LNCaP clone FGC (cell line): ENCODE measurements around the gene CALHM6.
"Not testable (repeated sequence)": the region's sequence is repeated elsewhere in the genome, so short reads cannot be mapped to it uniquely, and the experiment has no call there.

Experiments
- DNase-seq: peaks from one replicate; pipeline ENCODE4 v3.0.0-alpha.2; 2011; ENCODE audit warnings: low read depth
- H3K4me3 ChIP-seq: 2 replicates; pipeline ENCODE4 v1.5.1; 2011; ENCODE audit warnings: mild to moderate bottlenecking, low read depth, low read length, control low read depth
- TF ChIP-seq, protein P1 (sequence below): IDR thresholded peaks from 2 replicates; pipeline ENCODE4 v1.5.1; 2012; ENCODE audit warnings: mild to moderate bottlenecking; ENCODE audit not compliant: control insufficient read depth, insufficient read depth; ENCODE audit errors: extremely low read depth

CALHM6 gene

DNA sequence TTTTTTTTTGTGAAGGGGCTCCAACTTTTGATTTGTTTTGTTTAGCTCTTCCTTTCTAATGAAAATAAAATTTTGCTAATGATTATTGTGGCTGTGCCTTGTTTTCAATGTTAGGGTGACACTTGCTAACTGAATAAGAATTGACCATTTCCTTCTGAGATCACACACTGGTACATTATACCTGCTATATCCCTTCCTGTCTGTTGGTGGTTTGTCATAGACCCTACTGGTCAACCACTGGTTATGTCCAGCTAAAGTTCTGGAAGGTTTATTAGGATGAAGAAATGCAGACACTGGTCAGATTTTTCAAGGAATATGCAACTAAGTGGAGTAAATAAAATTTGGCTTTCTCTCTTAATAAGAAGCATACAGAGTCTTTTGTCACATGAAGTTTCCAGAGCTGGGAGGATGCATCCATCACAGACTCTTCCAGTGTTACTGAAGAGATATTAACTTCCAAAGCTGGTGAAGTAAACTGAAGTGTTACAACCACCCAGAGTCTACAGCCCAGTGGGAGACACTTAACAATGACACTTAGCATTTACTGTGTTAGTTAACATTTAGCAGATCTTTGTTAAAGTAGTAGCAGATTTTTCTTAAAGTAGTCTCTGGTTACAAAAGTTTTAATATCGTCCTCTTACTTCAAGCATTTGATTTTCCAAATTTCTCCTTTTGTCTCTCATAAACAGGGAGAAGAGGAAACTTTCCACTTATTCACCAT is 30.6 kb downstream of the CALHM6 start:
- TF ChIP-seq, protein P1, sequence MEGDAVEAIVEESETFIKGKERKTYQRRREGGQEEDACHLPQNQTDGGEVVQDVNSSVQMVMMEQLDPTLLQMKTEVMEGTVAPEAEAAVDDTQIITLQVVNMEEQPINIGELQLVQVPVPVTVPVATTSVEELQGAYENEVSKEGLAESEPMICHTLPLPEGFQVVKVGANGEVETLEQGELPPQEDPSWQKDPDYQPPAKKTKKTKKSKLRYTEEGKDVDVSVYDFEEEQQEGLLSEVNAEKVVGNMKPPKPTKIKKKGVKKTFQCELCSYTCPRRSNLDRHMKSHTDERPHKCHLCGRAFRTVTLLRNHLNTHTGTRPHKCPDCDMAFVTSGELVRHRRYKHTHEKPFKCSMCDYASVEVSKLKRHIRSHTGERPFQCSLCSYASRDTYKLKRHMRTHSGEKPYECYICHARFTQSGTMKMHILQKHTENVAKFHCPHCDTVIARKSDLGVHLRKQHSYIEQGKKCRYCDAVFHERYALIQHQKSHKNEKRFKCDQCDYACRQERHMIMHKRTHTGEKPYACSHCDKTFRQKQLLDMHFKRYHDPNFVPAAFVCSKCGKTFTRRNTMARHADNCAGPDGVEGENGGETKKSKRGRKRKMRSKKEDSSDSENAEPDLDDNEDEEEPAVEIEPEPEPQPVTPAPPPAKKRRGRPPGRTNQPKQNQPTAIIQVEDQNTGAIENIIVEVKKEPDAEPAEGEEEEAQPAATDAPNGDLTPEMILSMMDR: no peak
- H3K4me3 ChIP-seq: no peak overlapping the region
- DNase-seq: no peak

DNA sequence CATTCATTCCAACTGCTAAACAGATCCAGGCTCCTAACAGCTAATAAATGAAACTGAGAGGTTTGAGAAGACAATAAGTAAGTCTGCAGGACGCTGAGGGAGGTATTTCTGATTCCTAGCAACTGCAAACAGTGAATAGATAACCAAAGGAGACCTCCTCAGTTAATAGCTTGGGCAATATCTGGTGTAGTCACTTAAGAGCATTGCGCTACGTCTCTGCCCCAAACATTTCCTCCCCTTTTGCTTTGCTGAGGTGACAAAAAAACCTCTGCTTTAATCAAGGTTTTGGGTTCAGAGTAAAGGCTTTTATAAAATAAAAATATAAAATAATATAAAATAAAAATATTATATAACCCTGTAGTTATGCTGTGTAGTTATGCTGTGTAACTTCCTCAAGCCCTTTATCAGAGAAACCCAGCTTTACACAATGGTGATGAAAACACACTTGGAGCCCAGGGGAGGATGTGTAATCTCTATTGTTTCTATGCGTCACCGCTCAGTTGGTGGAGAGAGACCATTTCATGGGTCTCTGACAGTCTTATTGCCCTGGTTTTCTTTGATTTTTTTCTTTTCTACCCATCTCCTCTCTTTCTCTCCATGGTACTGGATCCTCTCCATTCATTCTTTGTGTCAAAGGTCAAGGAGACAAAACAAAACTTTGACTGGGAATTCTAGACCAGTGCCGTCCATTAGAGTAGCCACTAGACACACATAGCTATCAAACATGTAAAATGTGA is 31.3 kb downstream of the CALHM6 start:
- DNase-seq: no peak
- H3K4me3 ChIP-seq: no peak overlapping the region
- TF ChIP-seq, protein P1: no peak

DNA sequence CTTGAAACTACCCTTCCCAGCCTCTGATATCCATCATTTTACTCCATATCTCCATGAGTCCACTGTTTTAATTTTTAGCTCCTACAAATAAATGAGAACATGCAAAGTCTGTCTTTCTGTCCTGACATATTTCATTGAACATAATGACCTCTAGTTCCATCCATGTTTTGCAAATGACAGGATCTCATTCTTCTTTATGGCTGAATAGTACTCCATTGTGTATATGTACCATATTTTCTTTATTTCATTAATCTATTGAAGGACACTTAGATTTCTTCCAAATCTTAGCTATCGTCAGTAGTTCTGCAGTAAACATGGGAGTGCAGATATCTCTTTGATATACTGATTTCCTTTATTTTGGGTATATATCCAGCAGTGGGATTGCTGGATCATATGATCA is 34.0 kb downstream of the CALHM6 start:
- DNase-seq, H3K4me3 ChIP-seq: not testable (repeated sequence)

DNA sequence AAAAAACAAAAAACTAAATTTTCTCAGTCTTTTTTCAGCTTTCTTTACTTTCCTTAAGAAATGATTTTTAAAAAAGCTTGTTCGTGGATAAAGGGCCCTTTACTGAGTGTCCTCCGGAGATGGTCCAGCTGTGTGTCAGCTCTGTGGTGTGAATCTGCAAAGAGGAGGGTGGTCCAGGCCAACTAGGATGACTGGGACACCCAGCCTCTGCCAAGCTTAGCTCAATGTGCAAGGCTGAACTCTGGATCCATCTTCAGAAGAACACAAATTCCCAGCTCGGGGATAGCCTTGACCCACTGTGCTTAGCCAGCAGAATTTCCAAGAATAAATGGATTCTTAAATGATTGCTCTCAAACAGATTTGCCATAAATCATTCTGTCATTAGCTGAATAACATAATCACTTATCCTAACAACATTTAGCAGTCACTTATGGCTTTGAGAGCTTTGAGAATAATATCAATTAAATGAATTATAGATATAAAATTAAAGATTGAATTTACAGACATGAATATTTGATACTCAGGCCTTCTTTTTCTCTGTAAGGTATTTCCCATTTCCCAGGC is 36.0 kb downstream of the CALHM6 start:
- DNase-seq: no peak
- no peak overlapping the region for H3K4me3 ChIP-seq
- TF ChIP-seq, protein P1: no peak

DNA sequence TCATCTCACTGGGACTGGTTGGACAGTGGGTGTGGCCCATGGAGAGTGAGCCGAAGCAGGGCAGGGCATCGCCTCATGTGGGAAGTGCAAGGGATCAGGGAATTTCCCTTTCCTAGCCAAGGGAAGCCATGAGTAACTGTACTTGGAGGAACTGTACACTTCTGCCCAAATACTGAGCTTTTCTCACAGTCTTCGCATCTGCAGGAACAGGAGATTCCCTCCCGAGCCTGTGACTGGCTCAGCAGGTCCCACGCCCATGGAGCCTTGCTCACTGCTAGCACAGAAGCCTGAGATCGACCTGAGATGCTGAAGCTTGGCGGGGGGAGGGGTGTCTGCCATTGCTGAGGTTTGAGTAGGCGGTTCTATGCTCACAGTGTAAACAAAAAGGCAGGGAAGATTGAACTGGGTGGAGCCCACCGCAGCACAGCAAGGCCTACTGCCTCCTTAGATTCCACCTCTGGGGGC is 39.8 kb downstream of the CALHM6 start:
- TF ChIP-seq, protein P1: no peak
- DNase-seq: no peak
- no peak overlapping the region for H3K4me3 ChIP-seq

DNA sequence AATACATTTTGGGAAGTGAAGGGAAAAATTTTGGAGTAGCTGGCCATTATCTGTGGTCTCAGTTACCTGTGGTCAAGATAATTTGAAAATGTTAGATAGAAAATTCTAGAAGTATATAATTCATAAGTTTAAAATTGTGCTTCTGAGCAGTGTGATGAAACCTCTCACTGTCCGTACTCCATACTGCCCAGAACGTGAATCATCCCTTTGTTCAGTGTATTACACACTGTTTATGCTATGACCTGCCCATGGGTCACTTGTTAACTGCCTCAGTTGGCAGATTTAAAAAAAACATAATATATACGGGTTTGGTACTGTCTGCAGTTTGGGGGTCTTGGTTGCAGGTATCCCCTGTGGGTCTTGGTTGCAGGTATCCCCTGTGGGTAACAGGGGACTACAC is 46.1 kb downstream of the CALHM6 start:
- TF ChIP-seq, protein P1: no peak
- no peak for DNase-seq
- no peak overlapping the region for H3K4me3 ChIP-seq

DNA sequence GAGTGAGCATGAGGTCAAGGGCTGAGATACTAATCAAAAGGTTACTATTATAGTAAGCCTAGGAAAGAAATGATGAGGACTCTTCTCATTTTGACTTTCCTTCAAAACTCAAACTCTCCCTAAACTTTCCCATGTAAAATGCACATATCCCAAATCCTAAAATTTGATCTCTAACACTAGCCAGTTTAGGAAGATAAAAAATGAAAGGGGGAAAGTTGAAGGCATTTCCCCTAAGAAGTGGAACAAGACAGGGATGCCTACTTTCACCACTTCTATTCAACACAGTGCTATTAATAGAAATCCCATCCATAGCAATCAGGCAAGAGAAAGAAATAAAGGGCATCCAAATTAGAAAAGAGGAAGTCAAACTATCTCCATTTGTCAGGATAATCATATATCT is 47.4 kb downstream of the CALHM6 start:
- H3K4me3 ChIP-seq: no peak overlapping the region
- TF ChIP-seq, protein P1: no peak
- no peak for DNase-seq
